Measurements from ENCODE around the gene DTWD2. TPM values are rescaled to one million over a fixed set of nuclear protein-coding genes. Genes with fewer than 3 reads are reported as not detected.

The DTWD2 gene
- total and polyA plus RNA-seq, 2 experiments from 2014 or later: 2.5 to 14.1 TPM

- 72% methylated on average over 2 of the region's 4 CpGs for WGBS (ENCODE audit: low lambda C conversion rate, missing lambda C conversion rate)
- no peaks in the 10 kb centered on the region for H4K20me1 ChIP-seq (ENCODE audit: insufficient read depth, poor library complexity, severe bottlenecking)
- H3K27ac ChIP-seq: no peak overlapping the region
- no peaks in the 10 kb centered on the region for H3K9me3 ChIP-seq (ENCODE audit: low read depth)
- no peak overlapping the region for H3K4me2 ChIP-seq
- no peak for TF ChIP-seq EZH2 (IDR thresholded peaks at IDR 0.05; ENCODE audit: borderline replicate concordance)
- TF ChIP-seq CTCF (IDR thresholded peaks at IDR 0.05; ENCODE audit: poor library complexity): no peak
- no peak for TF ChIP-seq EZH2phosphoT487 (IDR thresholded peaks at IDR 0.05; ENCODE audit: low read depth, severe bottlenecking, unreplicated experiment)
- H3K36me3 ChIP-seq (replicated peaks; ENCODE audit: insufficient read depth, low read depth): no peaks in the 10 kb centered on the region
- H3K79me2 ChIP-seq: no peaks in the 10 kb centered on the region
- no peaks in the 10 kb centered on the region for H3K9me2 ChIP-seq (replicated peaks; ENCODE audit: insufficient read depth)
- no peaks in the 10 kb centered on the region for H3K27me3 ChIP-seq
- no peaks in the 10 kb centered on the region for H3K4me1 ChIP-seq (ENCODE audit: insufficient read depth)
- no peak overlapping the region for H3K4me3 ChIP-seq
- H2AFZ ChIP-seq: no peak overlapping the region
- no peak for DNase-seq (ENCODE audit: low spot score)
These were observed 19.4 kb downstream of the DTWD2 start for GRCh38 chr5:118968925-118969375.

GRCh38 chr5:118968406-118968911, 19.9 kb downstream of the DTWD2 start:
- H3K79me2 ChIP-seq: no peaks in the 10 kb centered on the region
- no peaks in the 10 kb centered on the region for H4K20me1 ChIP-seq (ENCODE audit: insufficient read depth, poor library complexity, severe bottlenecking)
- no peak for DNase-seq (ENCODE audit: low spot score)
- TF ChIP-seq CTCF (IDR thresholded peaks at IDR 0.05; ENCODE audit: poor library complexity): no peak
- no peak for TF ChIP-seq EZH2phosphoT487 (IDR thresholded peaks at IDR 0.05; ENCODE audit: low read depth, severe bottlenecking, unreplicated experiment)
- TF ChIP-seq EZH2 (IDR thresholded peaks at IDR 0.05; ENCODE audit: borderline replicate concordance): no peak
- H3K4me2 ChIP-seq: no peak overlapping the region
- no peak overlapping the region for H2AFZ ChIP-seq
- H3K27me3 ChIP-seq: no peaks in the 10 kb centered on the region
- WGBS (ENCODE audit: low lambda C conversion rate, missing lambda C conversion rate): 91% methylated on average over 8 of the region's 8 CpGs
- no peak overlapping the region for H3K4me3 ChIP-seq
- no peaks in the 10 kb centered on the region for H3K9me2 ChIP-seq (replicated peaks; ENCODE audit: insufficient read depth)
- H3K4me1 ChIP-seq (ENCODE audit: insufficient read depth): no peaks in the 10 kb centered on the region
- H3K36me3 ChIP-seq (replicated peaks; ENCODE audit: insufficient read depth, low read depth): no peaks in the 10 kb centered on the region
- no peaks in the 10 kb centered on the region for H3K9me3 ChIP-seq (ENCODE audit: low read depth)
- H3K27ac ChIP-seq: no peak overlapping the region

GRCh38 chr5:118967059-118967508, 21.3 kb downstream of the DTWD2 start:
- no peaks in the 10 kb centered on the region for H4K20me1 ChIP-seq (ENCODE audit: insufficient read depth, poor library complexity, severe bottlenecking)
- H3K9me2 ChIP-seq (replicated peaks; ENCODE audit: insufficient read depth): no peaks in the 10 kb centered on the region
- no peak overlapping the region for H2AFZ ChIP-seq
- no peaks in the 10 kb centered on the region for H3K27me3 ChIP-seq
- no peak for DNase-seq (ENCODE audit: low spot score)
- no peaks in the 10 kb centered on the region for H3K4me1 ChIP-seq (ENCODE audit: insufficient read depth)
- no peak overlapping the region for H3K4me2 ChIP-seq
- H3K27ac ChIP-seq: no peak overlapping the region
- H3K79me2 ChIP-seq: no peaks in the 10 kb centered on the region
- H3K36me3 ChIP-seq (replicated peaks; ENCODE audit: insufficient read depth, low read depth): no peaks in the 10 kb centered on the region
- H3K4me3 ChIP-seq: no peak overlapping the region
- WGBS (ENCODE audit: low lambda C conversion rate, missing lambda C conversion rate): 47% methylated on average over 2 of the region's 2 CpGs
- TF ChIP-seq EZH2 (IDR thresholded peaks at IDR 0.05; ENCODE audit: borderline replicate concordance) (no peak), CTCF (IDR thresholded peaks at IDR 0.05; ENCODE audit: poor library complexity) (no peak), EZH2phosphoT487 (IDR thresholded peaks at IDR 0.05; ENCODE audit: low read depth, severe bottlenecking, unreplicated experiment) (no peak)
- no peaks in the 10 kb centered on the region for H3K9me3 ChIP-seq (ENCODE audit: low read depth)

Data from hepatocyte (in vitro differentiated cells).